OCI-LY1 (cell line): ENCODE results near the gene DPP3.
"Not testable (repeated sequence)": the region's sequence is repeated elsewhere in the genome, so short reads cannot be mapped to it uniquely, and the experiment has no call there.

Source experiments
- H2AFZ ChIP-seq: fragments of 200-600 bp; sonication (generic), shearing (Covaris generic); 2 replicates; pipeline ENCODE4 v1.6.0; 2014; ENCODE audit warnings: antibody characterized with exemption, mild to moderate bottlenecking, low read length
- H3F3A ChIP-seq: fragments of 200-600 bp; sonication (generic), shearing (Covaris generic); 2 replicates; pipeline ENCODE4 v1.6.0; 2014; ENCODE audit warnings: mild to moderate bottlenecking, antibody characterized with exemption, low read length, moderate library complexity; ENCODE audit not compliant: insufficient read depth
- H3K27ac ChIP-seq: fragments of 200-600 bp; sonication (generic); 2 replicates; pipeline ENCODE4 v1.5.1; 2014; ENCODE audit warnings: low read length, mixed run types, mild to moderate bottlenecking, low read depth; ENCODE audit not compliant: poor library complexity, severe bottlenecking
- H3K27me3 ChIP-seq: fragments of 200-600 bp; sonication (generic); 2 replicates; pipeline ENCODE4 v1.6.0; 2014; ENCODE audit warnings: antibody characterized with exemption, mild to moderate bottlenecking, low read length, moderate library complexity; ENCODE audit not compliant: insufficient read depth
- H3K36me3 ChIP-seq: fragments of 200-600 bp; sonication (generic); 2 replicates; pipeline ENCODE4 v1.6.1; 2014; ENCODE audit warnings: mild to moderate bottlenecking, antibody characterized with exemption, low read length, moderate library complexity, mixed read lengths; ENCODE audit not compliant: insufficient read depth
- H3K4me1 ChIP-seq: fragments of 200-600 bp; sonication (generic); 2 replicates; pipeline ENCODE4 v1.5.1; 2014; ENCODE audit warnings: mild to moderate bottlenecking, low read length, moderate library complexity; ENCODE audit not compliant: insufficient read depth, severe bottlenecking
- H3K4me2 ChIP-seq: fragments of 200-600 bp; sonication (generic), shearing (Covaris generic); 2 replicates; pipeline ENCODE4 v1.6.1; 2014; ENCODE audit warnings: low read length
- H3K4me3 ChIP-seq: fragments of 200-600 bp; sonication (generic); 2 replicates; pipeline ENCODE4 v1.5.1; 2014; ENCODE audit warnings: low read length, low read depth, mild to moderate bottlenecking, mixed read lengths; ENCODE audit not compliant: poor library complexity, severe bottlenecking
- H3K79me2 ChIP-seq: fragments of 200-600 bp; shearing (Covaris generic); 2 replicates; pipeline ENCODE4 v1.6.1; 2016; ENCODE audit warnings: mixed run types, low read length, mixed read lengths; ENCODE audit not compliant: insufficient read depth
- H3K9ac ChIP-seq: fragments of 200-600 bp; sonication (generic), shearing (Covaris generic); 2 replicates; pipeline ENCODE4 v1.6.1; 2014; ENCODE audit warnings: mild to moderate bottlenecking, low read length, mixed read lengths
- H3K9me2 ChIP-seq: fragments of 200-600 bp; sonication (generic), shearing (Covaris generic); 2 replicates; pipeline ENCODE4 v1.6.1; 2014; ENCODE audit warnings: low read depth, mild to moderate bottlenecking, low read length, mixed read lengths
- H3K9me3 ChIP-seq: fragments of 200-600 bp; shearing (Covaris generic); 2 replicates; pipeline ENCODE4 v1.6.1; 2014; ENCODE audit warnings: low read length, mixed read lengths
- H4K20me1 ChIP-seq: fragments of 200-600 bp; sonication (generic), shearing (Covaris generic); 2 replicates; pipeline ENCODE4 v1.6.0; 2016; ENCODE audit warnings: mild to moderate bottlenecking, low read length; ENCODE audit not compliant: insufficient read depth
- CTCF ChIP-seq: fragments of 200-600 bp; sonication (generic), shearing (Covaris generic); IDR thresholded peaks from 2 replicates; pipeline ENCODE4 v1.5.1; 2017; ENCODE audit warnings: mild to moderate bottlenecking, antibody characterized with exemption, low read length, moderate library complexity, mixed read lengths
- EZH2 ChIP-seq: fragments of 200-600 bp; sonication (generic), shearing (Covaris generic); IDR thresholded peaks from 2 replicates; pipeline ENCODE4 v1.8.0; 2017; ENCODE audit warnings: borderline replicate concordance, mixed run types, mild to moderate bottlenecking, antibody characterized with exemption, low read length, moderate library complexity, mixed read lengths

DPP3 gene

GRCh38 chr11:66542362-66542761, 62.1 kb downstream of the DPP3 start:
- Histone ChIP-seq H4K20me1 (no peaks in the 10 kb centered on the region), H2AFZ (no peak overlapping the region), H3K9me3 (no peaks in the 10 kb centered on the region), H3K36me3 (peaks cover 7% of the 10 kb centered on the region; the same call in 1 of the 2 replicates), H3K9ac (no peak overlapping the region), H3F3A (no peaks in the 10 kb centered on the region), H3K27me3 (0 out of 2 replicates have a peak, but pooled peaks cover 2% of the 10 kb centered on the region), H3K4me3 (no peak overlapping the region), H3K9me2 (no peaks in the 10 kb centered on the region), H3K79me2 (no peaks in the 10 kb centered on the region), H3K27ac (no peak overlapping the region), H3K4me2 (no peak overlapping the region), H3K4me1 (peaks cover 33% of the 10 kb centered on the region)
- TF ChIP-seq EZH2 (no peak), CTCF (no peak)

- TF ChIP-seq EZH2 (no peak), CTCF (peak; percentile 82)
- H3K9me2 ChIP-seq: no peaks in the 10 kb centered on the region
- no peaks in the 10 kb centered on the region for H3K79me2 ChIP-seq
- no peaks in the 10 kb centered on the region for H3F3A ChIP-seq
- no peaks in the 10 kb centered on the region for H3K9me3 ChIP-seq
- H3K27ac ChIP-seq: peak overlapping the region; percentile 75
- H3K27me3 ChIP-seq: 0 out of 2 replicates have a peak, but pooled peaks cover 3% of the 10 kb centered on the region
- H3K4me3 ChIP-seq: peak overlapping the region; percentile 44
- H3K9ac ChIP-seq: peak overlapping the region; percentile 79
- H4K20me1 ChIP-seq: no peaks in the 10 kb centered on the region
- H3K36me3 ChIP-seq: peaks cover 7% of the 10 kb centered on the region; the same call in 1 of the 2 replicates
- no peak overlapping the region; the same call in 1 of the 2 replicates for H2AFZ ChIP-seq
- H3K4me1 ChIP-seq: peaks cover 33% of the 10 kb centered on the region
- peak overlapping the region; percentile 91 for H3K4me2 ChIP-seq
Observed at GRCh38 chr11:66543263-66544107, 63.3 kb downstream of the DPP3 start.

GRCh38 chr11:66544952-66545351, 64.7 kb downstream of the DPP3 start:
- not testable (repeated sequence) for H3F3A ChIP-seq, H3K27me3 ChIP-seq, H3K9me3 ChIP-seq, H3K9me2 ChIP-seq, H3K36me3 ChIP-seq, H4K20me1 ChIP-seq, H2AFZ ChIP-seq, H3K79me2 ChIP-seq
- Histone ChIP-seq H3K27ac (peak overlapping the region; percentile 75), H3K4me1 (peaks cover 33% of the 10 kb centered on the region), H3K4me3 (peak overlapping the region; percentile 89), H3K4me2 (peak overlapping the region; percentile 91), H3K9ac (peak overlapping the region; percentile 79)
